COLO668 (cell line): Measurements from ENCODE around the gene PIK3AP1.
"Not testable (repeated sequence)": the region's sequence is repeated elsewhere in the genome, so short reads cannot be mapped to it uniquely, and the experiment has no call there.

Source experiments
- DNase-seq: peaks from one replicate; lab custom pipeline; 2025; ENCODE audit not compliant: unreplicated experiment; lab: John Stamatoyannopoulos, UW

PIK3AP1 gene

GRCh38 chr10:96737307-96737902 is 17.1 kb upstream of the PIK3AP1 start:
- DNase-seq, result not testable (repeated sequence)

- no peak for DNase-seq
Measured at GRCh38 chr10:96724621-96725020, 4.3 kb upstream of the PIK3AP1 start.

- DNase-seq, result no peak
Measured at GRCh38 chr10:96721207-96721572, 876 bp upstream of the PIK3AP1 start.

- DNase-seq, result peak; percentile 57
Measured at GRCh38 chr10:96719850-96720421, 378 bp downstream of the PIK3AP1 start.

GRCh38 chr10:96719200-96719599 is 1.1 kb downstream of the PIK3AP1 start:
- peak; percentile 5 for DNase-seq

GRCh38 chr10:96718304-96718990 is 1.9 kb downstream of the PIK3AP1 start:
- no peak for DNase-seq

- no peak for DNase-seq
Measured at GRCh38 chr10:96716390-96716789, 3.9 kb downstream of the PIK3AP1 start.

GRCh38 chr10:96714746-96715255 is 5.5 kb downstream of the PIK3AP1 start:
- no peak for DNase-seq

- DNase-seq, result no peak
Measured at GRCh38 chr10:96714031-96714590, 6.2 kb downstream of the PIK3AP1 start.

GRCh38 chr10:96712662-96713271 is 7.5 kb downstream of the PIK3AP1 start:
- no peak for DNase-seq

- no peak for DNase-seq
Measured at GRCh38 chr10:96711048-96711728, 9.1 kb downstream of the PIK3AP1 start.

GRCh38 chr10:96709525-96709924 is 10.8 kb downstream of the PIK3AP1 start:
- no peak for DNase-seq

GRCh38 chr10:96708996-96709395 is 11.3 kb downstream of the PIK3AP1 start:
- no peak for DNase-seq

GRCh38 chr10:96708456-96708855 is 11.9 kb downstream of the PIK3AP1 start:
- no peak for DNase-seq

GRCh38 chr10:96706331-96706853 is 13.9 kb downstream of the PIK3AP1 start:
- DNase-seq, result no peak

- DNase-seq, result no peak
Measured at GRCh38 chr10:96705134-96705533, 15.2 kb downstream of the PIK3AP1 start.

- no peak for DNase-seq
Measured at GRCh38 chr10:96704563-96704962, 15.8 kb downstream of the PIK3AP1 start.

GRCh38 chr10:96703358-96703757 is 17.0 kb downstream of the PIK3AP1 start:
- no peak for DNase-seq

- DNase-seq, result no peak
Measured at GRCh38 chr10:96701265-96701664, 19.0 kb downstream of the PIK3AP1 start.

- DNase-seq, result no peak
Measured at GRCh38 chr10:96700374-96701099, 19.8 kb downstream of the PIK3AP1 start.
